ENCODE measurements around the gene CDH24.

Gene CDH24

GRCh38 chr14:23056956-23057756, at the start of gene CDH24:
CDH24 (minus strand) TSS chr14:23057520; CDS start chr14:23055733, 1,787 bp downstream.
- DNase-seq (ENCODE audit: low spot score): peak; percentile 90
- in situ Hi-C loops (cut with MboI; ENCODE audit: low sequenced_read_pairs, unreplicated experiment): no loop called here
- TF ChIP-seq CTCF (IDR thresholded peaks at IDR 0.05; ENCODE audit: borderline replicate concordance, control extremely low read depth, extremely low read depth, insufficient read depth, missing control alignments): no peak

GRCh38 chr14:23106747-23107045, 49.4 kb upstream of the CDH24 start:
- TF ChIP-seq CTCF (IDR thresholded peaks at IDR 0.05; ENCODE audit: borderline replicate concordance, control extremely low read depth, extremely low read depth, insufficient read depth, missing control alignments): no peak
- DNase-seq (ENCODE audit: low spot score): no peak
- in situ Hi-C loops (cut with MboI; ENCODE audit: low sequenced_read_pairs, unreplicated experiment): no loop called here

DNA sequence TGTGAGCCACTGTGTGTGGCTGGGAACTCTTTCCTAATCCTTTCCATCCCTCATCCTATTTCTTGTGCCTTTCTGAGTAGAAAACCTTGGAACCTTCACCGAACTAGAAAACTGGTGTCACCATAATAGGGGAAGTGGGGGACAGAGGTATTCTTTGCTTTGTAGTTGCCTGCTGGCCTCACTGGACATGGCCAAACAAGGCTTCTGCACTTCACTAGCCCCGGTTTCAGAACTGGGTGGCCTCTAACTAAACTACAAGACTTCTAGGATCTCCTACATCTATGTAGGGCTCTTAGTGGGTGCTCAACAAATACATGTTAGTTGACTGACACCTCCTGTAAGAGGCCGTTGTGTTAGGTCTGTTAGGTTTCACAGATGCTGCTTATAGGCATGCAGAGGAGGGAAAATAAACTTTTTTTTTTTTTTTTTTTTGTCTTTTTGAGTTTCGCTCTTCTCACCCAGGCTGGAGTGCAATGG, 48.1 kb upstream of the CDH24 start:
- in situ Hi-C loops (cut with MboI; ENCODE audit: low sequenced_read_pairs, unreplicated experiment): no loop called here
- TF ChIP-seq CTCF (IDR thresholded peaks at IDR 0.05; ENCODE audit: borderline replicate concordance, control extremely low read depth, extremely low read depth, insufficient read depth, missing control alignments): no peak
- DNase-seq (ENCODE audit: low spot score): no peak

- DNase-seq (ENCODE audit: low spot score): no peak
- in situ Hi-C loops (cut with MboI; ENCODE audit: low sequenced_read_pairs, unreplicated experiment): no loop called here
These were observed 47.4 kb upstream of the CDH24 start, which contains the start of gene CIROP for GRCh38 chr14:23104591-23105347. CIROP (minus strand) TSS chr14:23104989; CDS start chr14:23104920, 69 bp downstream.

GRCh38 chr14:23104070-23104590, 46.8 kb upstream of the CDH24 start:
- in situ Hi-C loops (cut with MboI; ENCODE audit: low sequenced_read_pairs, unreplicated experiment): no loop called here
- TF ChIP-seq CTCF (IDR thresholded peaks at IDR 0.05; ENCODE audit: borderline replicate concordance, control extremely low read depth, extremely low read depth, insufficient read depth, missing control alignments): no peak
- no peak for DNase-seq (ENCODE audit: low spot score)

More at GRCh38 chr14:23104591-23105347, 47.4 kb upstream of the CDH24 start, which contains the start of gene CIROP:
- no peak for TF ChIP-seq CTCF (IDR thresholded peaks at IDR 0.05; ENCODE audit: borderline replicate concordance, control extremely low read depth, extremely low read depth, insufficient read depth, missing control alignments)

- in situ Hi-C loops (cut with MboI; ENCODE audit: low sequenced_read_pairs, unreplicated experiment): no loop called here
- no peak for DNase-seq (ENCODE audit: low spot score)
These were observed 46.3 kb upstream of the CDH24 start for GRCh38 chr14:23103581-23103980.

More at GRCh38 chr14:23103581-23103980, 46.3 kb upstream of the CDH24 start:
- TF ChIP-seq CTCF (IDR thresholded peaks at IDR 0.05; ENCODE audit: borderline replicate concordance, control extremely low read depth, extremely low read depth, insufficient read depth, missing control alignments): no peak

Data from GM13976 (cell line).